Prostate gland (tissue), 2 donors: ENCODE results near the gene B9D1. TPM values are rescaled to one million over a fixed set of nuclear protein-coding genes. Genes with fewer than 3 reads are reported as not detected.

ENCODE experiments used
- DNase-seq: peaks from one replicate; pipeline ENCODE4 v3.0.0-alpha.2; 2019; ENCODE audit warnings: low spot score
- H3K27ac ChIP-seq, 2 donors: fragments of 200-600 bp; sonication (generic); 2 replicates each; pipeline ENCODE4 v1.5.1; 2017 to 2019
- H3K27me3 ChIP-seq: fragments of 200-600 bp; sonication (generic); replicated peaks from 2 replicates; pipeline ENCODE4 v1.5.1; 2019; ENCODE audit not compliant: insufficient read depth
- H3K36me3 ChIP-seq, 2 donors: fragments of 200-600 bp; sonication (generic); 1 replicate in 1 of 2; 2 replicates in 1 of 2; pipeline versions ENCODE4 v1.5.1 to v1.8.1; 2017 to 2019
- H3K4me1 ChIP-seq: fragments of 200-600 bp; sonication (generic); replicated peaks from 2 replicates; pipeline ENCODE4 v1.5.1; 2019
- H3K4me3 ChIP-seq, 2 donors: fragments of 200-600 bp; sonication (generic); 2 replicates each; pipeline ENCODE4 v1.5.1; 2017 to 2019
- H3K9me3 ChIP-seq: fragments of 200-600 bp; sonication (generic); 2 replicates; pipeline ENCODE4 v1.5.1; 2017
- POLR2A ChIP-seq: fragments of 450-650 bp; IDR thresholded peaks from one replicate; pipeline ENCODE4 v1.6.1; 2016; ENCODE audit warnings: antibody characterized with exemption, mild to moderate bottlenecking
- POLR2AphosphoS5 ChIP-seq: sonication (generic); formaldehyde crosslinking; IDR thresholded peaks from one replicate; pipeline ENCODE4 v1.6.1; 2017; ENCODE audit warnings: antibody characterized with exemption
- WGBS: methylation state at CpG from one replicate; pipeline ENCODE4 v1.1.5; 2018; 5-methylcytosine and 5-hydroxymethylcytosine counted together
- intact Hi-C: fragments of 100-400 bp; cut with DNase I; formaldehyde crosslinking; loops from one replicate; pipeline ENCODE4 v1.14.2; 2022
- total RNA-seq, 2 donors: library from RNA; depleted of rRNA; stranded (reverse); fragments of >200 nt; gene quantifications; one replicate each; pipeline ENCODE4 v1.1.0, GENCODE V29; 2016
- TF ChIP-seq, protein P1 (sequence below), 4 experiments: fragments of 200-600 bp in 2 of 4; fragments of 450-650 bp in 2 of 4; sonication (generic) in 2 of 4; IDR thresholded peaks; 1 replicate in 3 of 4; 2 replicates in 1 of 4; pipeline ENCODE4 v1.5.1; 2016 to 2019; ENCODE audit warnings: antibody characterized with exemption in 4 of 4, mild to moderate bottlenecking in 2 of 4, moderate library complexity in 2 of 4

Gene B9D1
- total RNA-seq, 2 donors from 2014 or later: 15.7 to 28.8 TPM

DNA sequence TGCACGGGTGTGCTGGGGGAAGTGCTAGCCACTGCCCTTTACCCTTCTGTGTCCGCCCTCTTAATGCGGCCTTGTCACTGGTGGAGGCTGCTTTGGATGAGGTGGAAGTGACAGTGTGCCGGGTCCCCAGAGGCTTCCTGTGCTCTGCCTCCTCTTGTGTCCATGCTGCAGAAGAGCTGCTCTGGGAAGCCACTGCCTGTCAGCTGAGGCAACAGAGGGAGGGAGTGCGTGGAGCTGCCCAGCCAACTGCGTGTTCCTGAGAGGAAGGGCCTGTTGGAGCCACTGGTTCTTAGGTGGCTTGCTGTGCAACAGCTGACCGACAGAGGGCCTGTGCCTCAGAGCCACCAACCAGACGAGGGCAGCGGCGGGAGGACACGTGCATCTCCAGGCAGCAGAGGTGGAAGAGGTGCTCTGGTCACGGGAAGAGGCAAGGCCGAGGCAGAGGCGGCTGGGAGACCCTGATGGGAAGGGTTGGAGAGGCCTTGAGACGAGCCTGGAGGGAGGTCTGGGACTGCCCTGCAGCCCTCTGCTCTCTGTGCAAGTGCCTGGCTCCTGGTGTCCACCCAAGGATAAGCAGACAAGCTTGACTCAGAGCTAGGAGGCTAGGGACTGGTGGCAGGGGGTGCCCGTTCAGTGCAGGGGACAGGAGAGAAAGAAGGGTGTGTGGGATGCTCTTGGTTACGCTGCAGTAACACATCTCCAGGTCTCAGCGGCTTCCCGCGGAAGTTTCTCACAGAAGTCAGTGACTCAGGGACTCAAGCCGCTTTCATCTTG lies 25.4 kb downstream of the B9D1 start:
- no peaks in the 10 kb centered on the region for H3K36me3 ChIP-seq
- DNase-seq: no peak
- intact Hi-C loops: no loop called here
- no peak overlapping the region for H3K27ac ChIP-seq
- no peaks in the 10 kb centered on the region for H3K27me3 ChIP-seq
- H3K9me3 ChIP-seq: no peaks in the 10 kb centered on the region
- H3K4me3 ChIP-seq: no peak overlapping the region
- 73% methylated on average over 21 of the region's 21 CpGs for WGBS
- TF ChIP-seq POLR2A (no peak), POLR2AphosphoS5 (no peak)
- TF ChIP-seq, protein P1, sequence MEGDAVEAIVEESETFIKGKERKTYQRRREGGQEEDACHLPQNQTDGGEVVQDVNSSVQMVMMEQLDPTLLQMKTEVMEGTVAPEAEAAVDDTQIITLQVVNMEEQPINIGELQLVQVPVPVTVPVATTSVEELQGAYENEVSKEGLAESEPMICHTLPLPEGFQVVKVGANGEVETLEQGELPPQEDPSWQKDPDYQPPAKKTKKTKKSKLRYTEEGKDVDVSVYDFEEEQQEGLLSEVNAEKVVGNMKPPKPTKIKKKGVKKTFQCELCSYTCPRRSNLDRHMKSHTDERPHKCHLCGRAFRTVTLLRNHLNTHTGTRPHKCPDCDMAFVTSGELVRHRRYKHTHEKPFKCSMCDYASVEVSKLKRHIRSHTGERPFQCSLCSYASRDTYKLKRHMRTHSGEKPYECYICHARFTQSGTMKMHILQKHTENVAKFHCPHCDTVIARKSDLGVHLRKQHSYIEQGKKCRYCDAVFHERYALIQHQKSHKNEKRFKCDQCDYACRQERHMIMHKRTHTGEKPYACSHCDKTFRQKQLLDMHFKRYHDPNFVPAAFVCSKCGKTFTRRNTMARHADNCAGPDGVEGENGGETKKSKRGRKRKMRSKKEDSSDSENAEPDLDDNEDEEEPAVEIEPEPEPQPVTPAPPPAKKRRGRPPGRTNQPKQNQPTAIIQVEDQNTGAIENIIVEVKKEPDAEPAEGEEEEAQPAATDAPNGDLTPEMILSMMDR (IDR thresholded peaks at IDR 0.05): no peak
- H3K4me1 ChIP-seq: no peaks in the 10 kb centered on the region

DNA sequence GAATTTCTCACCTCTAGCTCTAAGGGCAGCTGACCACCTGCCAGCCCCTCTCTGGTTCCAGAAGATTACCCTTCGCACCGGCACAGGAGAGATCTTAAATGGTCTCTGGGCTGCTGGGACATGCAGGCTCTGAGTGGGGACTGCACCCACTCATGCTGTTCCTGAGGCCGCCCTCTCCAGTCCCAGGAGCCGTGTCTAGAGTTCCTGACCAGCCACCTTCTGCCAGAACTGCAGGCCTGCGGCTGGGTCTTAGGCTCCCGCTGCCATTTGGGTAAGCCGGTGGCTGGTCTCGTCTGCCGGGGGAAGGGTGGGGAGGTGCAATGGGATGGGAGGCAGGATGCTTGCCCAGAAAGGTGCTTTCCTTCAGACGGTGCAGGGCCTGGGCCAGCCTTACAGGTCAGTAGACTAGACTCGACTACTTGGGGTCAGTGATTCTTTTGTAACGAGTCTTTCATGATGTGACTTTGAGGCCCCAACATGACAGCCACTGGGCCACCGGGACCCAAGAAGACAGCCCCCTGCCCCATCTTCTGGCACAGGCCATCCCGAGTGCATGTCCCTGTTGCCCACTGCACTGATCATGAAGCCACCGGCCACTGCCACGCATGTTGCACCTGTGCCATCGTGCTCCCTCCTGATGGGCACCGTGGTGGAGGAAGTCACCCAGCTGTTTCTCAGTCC lies 26.4 kb downstream of the B9D1 start:
- TF ChIP-seq POLR2A (no peak), POLR2AphosphoS5 (no peak)
- TF ChIP-seq, protein P1 (IDR thresholded peaks at IDR 0.05): no peak
- 83% methylated on average over 18 of the region's 18 CpGs for WGBS
- intact Hi-C loops: no loop called here
- Histone ChIP-seq H3K27ac (no peak overlapping the region), H3K36me3 (no peaks in the 10 kb centered on the region), H3K4me3 (no peak overlapping the region), H3K27me3 (no peaks in the 10 kb centered on the region), H3K9me3 (no peaks in the 10 kb centered on the region), H3K4me1 (no peaks in the 10 kb centered on the region)
- DNase-seq: no peak

DNA sequence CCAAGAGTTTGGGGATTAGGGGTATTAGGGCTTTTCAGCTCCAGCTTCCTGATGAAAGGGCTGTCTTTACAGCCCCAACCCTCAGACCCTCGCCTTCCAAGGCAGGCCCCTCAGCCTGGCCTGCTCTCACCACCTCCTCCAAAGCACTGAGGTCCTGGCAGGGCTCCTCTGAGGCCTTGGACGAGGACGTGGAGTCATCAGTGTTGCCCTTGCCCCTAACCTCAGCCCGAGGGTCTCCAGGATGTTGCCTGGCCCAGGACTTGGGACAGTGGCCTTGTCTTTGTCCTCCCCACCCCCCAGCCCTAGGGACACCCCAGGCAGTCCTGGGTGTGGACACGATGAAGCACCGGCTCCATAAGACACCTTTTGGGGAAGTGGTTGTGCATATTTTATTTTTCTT lies 28.2 kb downstream of the B9D1 start:
- intact Hi-C loops: no loop called here
- no peaks in the 10 kb centered on the region for H3K4me1 ChIP-seq
- H3K36me3 ChIP-seq: no peaks in the 10 kb centered on the region
- WGBS: 89% methylated on average over 6 of the region's 6 CpGs
- no peak overlapping the region for H3K4me3 ChIP-seq
- DNase-seq: no peak
- no peaks in the 10 kb centered on the region for H3K9me3 ChIP-seq
- H3K27ac ChIP-seq: no peak overlapping the region
- H3K27me3 ChIP-seq: no peaks in the 10 kb centered on the region
- TF ChIP-seq POLR2A: no peak
- TF ChIP-seq, protein P1 (IDR thresholded peaks at IDR 0.05): no peak
- TF ChIP-seq POLR2AphosphoS5: no peak

DNA sequence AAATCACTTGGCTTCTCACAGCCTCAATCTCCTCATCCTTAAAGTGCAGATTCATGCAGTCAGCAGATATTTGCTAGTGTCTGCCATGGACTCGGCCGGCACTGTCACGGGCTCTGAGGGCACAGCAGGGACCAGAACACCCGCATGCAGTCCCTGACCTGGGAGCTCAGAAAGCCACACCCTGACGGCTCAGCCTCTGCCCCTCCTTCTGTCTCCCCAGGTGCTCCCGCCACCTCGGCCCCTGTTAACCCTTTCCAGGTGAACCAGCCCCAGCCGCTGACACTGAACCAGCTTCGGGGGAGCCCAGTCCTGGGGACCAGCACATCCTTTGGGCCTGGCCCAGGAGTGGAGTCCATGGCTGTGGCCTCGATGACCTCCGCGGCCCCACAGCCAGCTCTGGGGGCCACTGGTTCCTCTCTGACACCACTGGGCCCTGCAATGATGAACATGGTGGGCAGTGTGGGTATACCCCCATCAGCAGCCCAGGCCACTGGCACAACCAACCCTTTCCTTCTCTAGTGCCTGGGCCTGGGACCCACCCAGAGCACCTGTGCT lies 28.7 kb downstream of the B9D1 start:
- no peak for DNase-seq
- no peaks in the 10 kb centered on the region for H3K4me1 ChIP-seq
- no peaks in the 10 kb centered on the region for H3K36me3 ChIP-seq
- H3K9me3 ChIP-seq: no peaks in the 10 kb centered on the region
- H3K4me3 ChIP-seq: no peak overlapping the region
- intact Hi-C loops: no loop called here
- no peaks in the 10 kb centered on the region for H3K27me3 ChIP-seq
- WGBS: 77% methylated on average over 9 of the region's 12 CpGs
- no peak overlapping the region for H3K27ac ChIP-seq
- TF ChIP-seq, protein P1 (IDR thresholded peaks at IDR 0.05): no peak
- TF ChIP-seq POLR2A: no peak
- TF ChIP-seq POLR2AphosphoS5: no peak

DNA sequence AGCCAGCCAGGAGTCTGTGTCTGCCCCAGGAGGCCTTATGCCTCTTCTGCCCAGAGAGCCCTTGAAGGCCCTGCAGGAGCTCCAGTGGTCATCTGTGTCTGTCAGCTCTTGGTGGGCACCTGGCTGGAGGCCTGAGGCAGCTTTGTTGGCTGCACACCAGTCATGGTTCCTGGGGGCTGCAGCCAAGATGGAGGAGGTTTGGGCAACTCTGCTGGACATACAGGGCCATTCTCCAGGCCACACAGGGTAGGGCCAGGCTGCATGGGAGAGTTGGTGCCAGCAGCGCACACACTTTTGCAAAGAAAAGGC lies 29.4 kb downstream of the B9D1 start:
- no peak for DNase-seq
- no peaks in the 10 kb centered on the region for H3K4me1 ChIP-seq
- H3K9me3 ChIP-seq: no peaks in the 10 kb centered on the region
- intact Hi-C loops: no loop called here
- H3K27ac ChIP-seq: no peak overlapping the region
- no peak overlapping the region for H3K4me3 ChIP-seq
- H3K36me3 ChIP-seq: no peaks in the 10 kb centered on the region
- WGBS: 100% methylated on average over 1 of the region's 1 CpG
- TF ChIP-seq POLR2A (no peak), POLR2AphosphoS5 (no peak)
- TF ChIP-seq, protein P1 (IDR thresholded peaks at IDR 0.05): no peak
- no peaks in the 10 kb centered on the region for H3K27me3 ChIP-seq
